Right lobe of liver (tissue), 4 donors: ENCODE data around the gene P2RX3.

Experiments
- POLR2A ChIP-seq: fragments of 450-650 bp; IDR thresholded peaks from one replicate; pipeline ENCODE4 v1.6.1; 2017; ENCODE audit warnings: antibody characterized with exemption, mild to moderate bottlenecking
- TF ChIP-seq, protein P1 (sequence below), 4 donors: fragments of 200-600 bp in 3 of 4; fragments of 450-650 bp in 1 of 4; IDR thresholded peaks; one replicate each; pipeline versions ENCODE4 v1.5.1 to v1.8.0; 2016 to 2022; ENCODE audit warnings: antibody characterized with exemption in 4 of 4, mild to moderate bottlenecking in 2 of 4
- donor health status: DM: no; HTN: no; CAD: no.
- donor health status: DM: no; HTN: no; CAD: no.
- donor health status: DM: no; HTN: yes; CAD: no.

DNA sequence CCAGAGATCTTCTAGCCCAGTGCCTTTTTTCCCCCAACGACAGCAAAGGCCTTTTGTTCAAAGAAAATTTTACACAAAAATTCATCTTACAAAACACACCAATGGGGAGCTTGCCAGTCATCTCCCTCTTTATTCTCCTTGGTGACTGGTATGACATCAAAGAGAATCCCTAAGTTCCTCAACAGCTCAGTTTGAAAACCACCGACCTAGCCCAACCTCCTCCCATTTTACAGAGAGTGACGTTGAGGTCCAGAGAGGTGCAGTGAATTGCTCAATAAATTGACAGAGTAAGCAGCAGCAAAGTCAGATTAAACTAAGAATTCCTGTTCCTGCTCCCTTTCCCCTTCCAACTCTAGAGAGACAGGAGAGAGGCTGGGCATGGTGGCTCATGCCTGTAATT, 81.0 kb downstream of the P2RX3 start:
- TF ChIP-seq, protein P1, sequence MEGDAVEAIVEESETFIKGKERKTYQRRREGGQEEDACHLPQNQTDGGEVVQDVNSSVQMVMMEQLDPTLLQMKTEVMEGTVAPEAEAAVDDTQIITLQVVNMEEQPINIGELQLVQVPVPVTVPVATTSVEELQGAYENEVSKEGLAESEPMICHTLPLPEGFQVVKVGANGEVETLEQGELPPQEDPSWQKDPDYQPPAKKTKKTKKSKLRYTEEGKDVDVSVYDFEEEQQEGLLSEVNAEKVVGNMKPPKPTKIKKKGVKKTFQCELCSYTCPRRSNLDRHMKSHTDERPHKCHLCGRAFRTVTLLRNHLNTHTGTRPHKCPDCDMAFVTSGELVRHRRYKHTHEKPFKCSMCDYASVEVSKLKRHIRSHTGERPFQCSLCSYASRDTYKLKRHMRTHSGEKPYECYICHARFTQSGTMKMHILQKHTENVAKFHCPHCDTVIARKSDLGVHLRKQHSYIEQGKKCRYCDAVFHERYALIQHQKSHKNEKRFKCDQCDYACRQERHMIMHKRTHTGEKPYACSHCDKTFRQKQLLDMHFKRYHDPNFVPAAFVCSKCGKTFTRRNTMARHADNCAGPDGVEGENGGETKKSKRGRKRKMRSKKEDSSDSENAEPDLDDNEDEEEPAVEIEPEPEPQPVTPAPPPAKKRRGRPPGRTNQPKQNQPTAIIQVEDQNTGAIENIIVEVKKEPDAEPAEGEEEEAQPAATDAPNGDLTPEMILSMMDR (IDR thresholded peaks at IDR 0.05), result no peak
- TF ChIP-seq POLR2A, result no peak
